ENCODE measurements around the gene PROSER3.
"Not testable (repeated sequence)": the region's sequence is repeated elsewhere in the genome, so short reads cannot be mapped to it uniquely, and the experiment has no call there.

Gene PROSER3

GRCh38 chr19:35722897-35723296 is 35.1 kb upstream of the PROSER3 start:
- DNase-seq (ENCODE audit: low read depth), result no peak

- DNase-seq (ENCODE audit: low read depth), result no peak
Observed at GRCh38 chr19:35723671-35724070, 34.3 kb upstream of the PROSER3 start.

GRCh38 chr19:35724132-35724531 is 33.8 kb upstream of the PROSER3 start:
- not testable (repeated sequence) for DNase-seq (ENCODE audit: low read depth)

- DNase-seq (ENCODE audit: low read depth), result no peak
Observed at GRCh38 chr19:35724560-35724959, 33.4 kb upstream of the PROSER3 start.

GRCh38 chr19:35725216-35725861 is 32.6 kb upstream of the PROSER3 start:
- no peak for DNase-seq (ENCODE audit: low read depth)

GRCh38 chr19:35727053-35727955 is 30.7 kb upstream of the PROSER3 start:
- no peak for DNase-seq (ENCODE audit: low read depth)

GRCh38 chr19:35727956-35728706 is 29.8 kb upstream of the PROSER3 start:
- no peak for DNase-seq (ENCODE audit: low read depth)

GRCh38 chr19:35729021-35729420 is 29.0 kb upstream of the PROSER3 start:
- no peak for DNase-seq (ENCODE audit: low read depth)

GRCh38 chr19:35729763-35730162 is 28.2 kb upstream of the PROSER3 start:
- DNase-seq (ENCODE audit: low read depth), result no peak

- no peak for DNase-seq (ENCODE audit: low read depth)
Observed at GRCh38 chr19:35730326-35730725, 27.6 kb upstream of the PROSER3 start.

- no peak for DNase-seq (ENCODE audit: low read depth)
Observed at GRCh38 chr19:35731353-35731752, 26.6 kb upstream of the PROSER3 start.

- DNase-seq (ENCODE audit: low read depth), result no peak
Observed at GRCh38 chr19:35731779-35732405, 26.1 kb upstream of the PROSER3 start.

GRCh38 chr19:35732540-35733179 is 25.3 kb upstream of the PROSER3 start:
- DNase-seq (ENCODE audit: low read depth), result no peak

- no peak for DNase-seq (ENCODE audit: low read depth)
Observed at GRCh38 chr19:35733180-35734125, 24.5 kb upstream of the PROSER3 start.

- no peak for DNase-seq (ENCODE audit: low read depth)
Observed at GRCh38 chr19:35734273-35734672, 23.7 kb upstream of the PROSER3 start.

- DNase-seq (ENCODE audit: low read depth), result no peak
Observed at GRCh38 chr19:35734889-35735288, 23.1 kb upstream of the PROSER3 start.

GRCh38 chr19:35736913-35737886 is 20.8 kb upstream of the PROSER3 start:
- DNase-seq (ENCODE audit: low read depth), result no peak

- no peak for DNase-seq (ENCODE audit: low read depth)
Observed at GRCh38 chr19:35738021-35738886, 19.7 kb upstream of the PROSER3 start.
